GM12892 (cell line): Measurements from ENCODE around the gene SPP1.

Experiments
- POLR2A ChIP-seq: IDR thresholded peaks from 2 replicates; pipeline ENCODE4 v1.6.1; 2011; ENCODE audit warnings: low read depth, low read length, control low read depth
- POLR2AphosphoS5 ChIP-seq: IDR thresholded peaks from 2 replicates; pipeline ENCODE4 v1.6.1; 2011; ENCODE audit warnings: low read depth, low read length, control low read depth

DNA sequence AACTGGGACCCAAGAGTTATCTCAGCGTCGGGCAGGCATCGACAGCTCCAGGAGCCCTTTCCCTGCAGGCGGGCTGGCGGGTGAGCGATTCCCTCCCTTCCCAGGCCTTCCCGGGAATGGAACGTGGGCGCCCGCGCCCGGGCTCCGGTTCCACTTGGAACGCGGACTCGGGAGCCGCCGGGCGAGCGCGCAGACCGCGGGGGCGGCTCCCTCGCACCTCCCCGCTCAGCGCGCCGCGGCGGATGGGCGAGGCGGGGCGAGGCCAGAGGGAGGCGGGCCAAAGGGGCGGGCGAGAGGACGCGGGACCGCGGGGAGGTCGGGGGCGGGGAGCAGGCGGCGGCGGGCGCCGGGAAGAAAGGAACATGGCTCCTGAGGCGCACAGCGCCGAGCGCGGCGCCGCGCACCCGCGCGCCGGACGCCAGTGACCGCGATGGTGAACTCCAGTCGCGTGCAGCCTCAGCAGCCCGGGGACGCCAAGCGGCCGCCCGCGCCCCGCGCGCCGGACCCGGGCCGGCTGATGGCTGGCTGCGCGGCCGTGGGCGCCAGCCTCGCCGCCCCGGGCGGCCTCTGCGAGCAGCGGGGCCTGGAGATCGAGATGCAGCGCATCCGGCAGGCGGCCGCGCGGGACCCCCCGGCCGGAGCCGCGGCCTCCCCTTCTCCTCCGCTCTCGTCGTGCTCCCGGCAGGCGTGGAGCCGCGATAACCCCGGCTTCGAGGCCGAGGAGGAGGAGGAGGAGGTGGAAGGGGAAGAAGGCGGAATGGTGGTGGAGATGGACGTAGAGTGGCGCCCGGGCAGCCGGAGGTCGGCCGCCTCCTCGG is 32.0 kb downstream of the SPP1 start, which contains the start of gene PKD2:
- peak; percentile 66; the same call in 1 of the 2 replicates for TF ChIP-seq POLR2A
- no peak for TF ChIP-seq POLR2AphosphoS5
